NT2/D1 (cell line): ENCODE results near the gene PSPN.
"Not testable (repeated sequence)": the region's sequence is repeated elsewhere in the genome, so short reads cannot be mapped to it uniquely, and the experiment has no call there.

ENCODE experiments used
- DNase-seq: peaks from one replicate; pipeline ENCODE4 v3.0.0-alpha.2; 2011; ENCODE audit warnings: low read depth, low spot score
- H3K27me3 ChIP-seq: 2 replicates; pipeline ENCODE4 v1.6.0; 2011; ENCODE audit warnings: mild to moderate bottlenecking; ENCODE audit not compliant: insufficient read length, insufficient read depth
- H3K36me3 ChIP-seq: 2 replicates; pipeline ENCODE4 v1.6.1; 2011; ENCODE audit warnings: mild to moderate bottlenecking, low read length, mixed read lengths; ENCODE audit not compliant: insufficient read depth, insufficient read length
- H3K4me1 ChIP-seq: 2 replicates; pipeline ENCODE4 v1.5.1; 2011; ENCODE audit not compliant: insufficient read depth, insufficient read length
- H3K4me3 ChIP-seq: 2 replicates; pipeline ENCODE4 v1.5.1; 2011; ENCODE audit warnings: low read depth; ENCODE audit not compliant: insufficient read length
- H3K9ac ChIP-seq: 2 replicates; pipeline ENCODE4 v1.6.0; 2011; ENCODE audit warnings: low read depth; ENCODE audit not compliant: insufficient read length
- H3K9me3 ChIP-seq: 2 replicates; pipeline ENCODE4 v1.5.1; 2011; ENCODE audit warnings: mild to moderate bottlenecking, low read length; ENCODE audit not compliant: insufficient read depth
- SUZ12 ChIP-seq: IDR thresholded peaks from 2 replicates; pipeline ENCODE4 v1.6.1; 2011; ENCODE audit not compliant: insufficient read length, insufficient read depth; ENCODE audit errors: extremely low read depth
- YY1 ChIP-seq: IDR thresholded peaks from 2 replicates; pipeline ENCODE4 v1.6.1; 2011; ENCODE audit not compliant: insufficient read length, insufficient read depth
- ZNF274 ChIP-seq: IDR thresholded peaks from 2 replicates; pipeline ENCODE4 v1.6.1; 2011; ENCODE audit warnings: mild to moderate bottlenecking, low read depth, low read length

Gene PSPN

GRCh38 chr19:6412447-6413091 lies 36.8 kb upstream of the PSPN start:
- no peaks in the 10 kb centered on the region for H3K9me3 ChIP-seq
- no peak overlapping the region for H3K4me3 ChIP-seq
- TF ChIP-seq SUZ12 (no peak), YY1 (no peak), ZNF274 (no peak)
- peak overlapping the region; percentile 26 for H3K9ac ChIP-seq
- no peak for DNase-seq
- H3K36me3 ChIP-seq: peaks cover 56% of the 10 kb centered on the region
- H3K4me1 ChIP-seq: peaks cover 15% of the 10 kb centered on the region
- H3K27me3 ChIP-seq: no peaks in the 10 kb centered on the region

DNA sequence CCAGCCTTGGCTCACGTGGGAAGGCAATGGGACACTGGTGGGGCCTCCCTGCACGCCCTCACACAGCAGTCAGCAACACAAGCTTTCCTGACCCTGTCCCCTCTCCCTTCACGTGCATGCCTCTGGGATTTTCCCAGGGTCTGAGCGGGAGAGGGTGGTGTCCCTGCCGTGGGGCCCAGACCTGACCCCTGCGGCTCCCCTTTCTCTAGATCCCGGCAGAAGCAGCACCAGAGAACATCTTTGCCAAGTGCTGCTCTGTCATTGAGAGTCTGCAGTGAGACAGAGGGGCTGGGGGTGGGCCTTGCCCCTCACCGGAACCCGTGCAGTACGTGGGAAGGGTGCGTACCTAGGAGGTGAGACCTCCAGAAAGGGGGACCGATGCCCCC lies 36.3 kb upstream of the PSPN start:
- Histone ChIP-seq H3K27me3 (no peaks in the 10 kb centered on the region), H3K36me3 (peaks cover 51% of the 10 kb centered on the region), H3K4me1 (peaks cover 12% of the 10 kb centered on the region), H3K9me3 (no peaks in the 10 kb centered on the region), H3K4me3 (no peak overlapping the region), H3K9ac (peak overlapping the region; percentile 26)
- no peak for DNase-seq
- TF ChIP-seq ZNF274 (no peak), YY1 (no peak), SUZ12 (no peak)

DNA sequence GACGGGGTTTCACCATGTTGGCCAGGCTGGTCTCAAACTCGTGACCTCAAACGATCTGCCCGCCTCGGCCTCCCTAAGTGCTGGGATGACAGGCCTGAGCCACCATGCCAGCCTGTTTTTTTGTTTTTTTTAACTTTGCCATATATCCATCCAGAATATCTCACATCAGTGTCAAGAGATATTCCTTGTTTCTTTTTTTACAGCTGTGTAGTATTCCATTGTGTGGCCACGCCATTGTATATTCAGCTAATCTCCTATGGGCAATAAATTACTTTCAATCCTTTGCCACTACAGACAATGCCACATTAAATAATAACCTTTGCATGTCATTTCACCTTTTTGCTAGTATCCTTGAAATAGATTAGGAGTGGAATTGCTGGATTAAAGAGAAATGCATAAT lies 33.6 kb upstream of the PSPN start:
- H3K36me3 ChIP-seq: peaks cover 25% of the 10 kb centered on the region
- peaks cover 8% of the 10 kb centered on the region for H3K4me1 ChIP-seq
- DNase-seq: no peak
- TF ChIP-seq SUZ12: no peak
- no peak for TF ChIP-seq ZNF274
- no peak for TF ChIP-seq YY1
- H3K9ac ChIP-seq: no peak overlapping the region
- H3K27me3 ChIP-seq: no peaks in the 10 kb centered on the region
- H3K9me3 ChIP-seq: no peaks in the 10 kb centered on the region
- H3K4me3 ChIP-seq: no peak overlapping the region

GRCh38 chr19:6406401-6406800 lies 30.7 kb upstream of the PSPN start:
- DNase-seq: no peak
- no peak for TF ChIP-seq YY1
- no peak for TF ChIP-seq SUZ12
- TF ChIP-seq ZNF274: no peak
- Histone ChIP-seq H3K9ac (no peak overlapping the region), H3K4me1 (peaks cover 4% of the 10 kb centered on the region), H3K36me3 (no peaks in the 10 kb centered on the region), H3K27me3 (no peaks in the 10 kb centered on the region), H3K4me3 (no peak overlapping the region), H3K9me3 (no peaks in the 10 kb centered on the region)

GRCh38 chr19:6402837-6403608 lies 27.3 kb upstream of the PSPN start:
- no peak overlapping the region for H3K4me3 ChIP-seq
- no peak for DNase-seq
- H3K9ac ChIP-seq: no peak overlapping the region
- no peaks in the 10 kb centered on the region for H3K9me3 ChIP-seq
- TF ChIP-seq YY1 (no peak), ZNF274 (no peak)
- peaks cover 4% of the 10 kb centered on the region for H3K4me1 ChIP-seq
- no peaks in the 10 kb centered on the region for H3K27me3 ChIP-seq
- no peaks in the 10 kb centered on the region for H3K36me3 ChIP-seq

DNA sequence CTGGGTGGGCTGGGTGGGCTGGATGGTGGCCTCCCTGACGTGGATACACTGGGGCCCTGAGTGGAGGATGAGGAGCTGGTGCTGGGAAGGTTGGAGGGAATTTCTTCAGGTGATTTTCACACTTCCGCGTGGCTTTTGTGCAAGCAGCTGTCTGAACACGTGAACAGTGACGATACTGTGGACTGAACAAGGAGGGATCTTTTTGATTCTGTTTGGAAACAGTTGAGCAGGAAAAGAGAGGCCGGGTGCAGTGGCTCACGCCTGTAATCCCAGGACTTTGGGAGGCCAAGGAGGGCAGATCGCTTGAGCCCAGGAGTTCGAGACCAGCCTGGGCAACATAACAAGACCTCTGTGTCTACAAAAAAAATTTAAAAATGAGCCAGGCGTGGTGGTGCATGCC lies 26.3 kb upstream of the PSPN start:
- Histone ChIP-seq H3K4me1 (peaks cover 4% of the 10 kb centered on the region), H3K9me3 (no peaks in the 10 kb centered on the region), H3K9ac (no peak overlapping the region), H3K36me3 (no peaks in the 10 kb centered on the region), H3K27me3 (no peaks in the 10 kb centered on the region), H3K4me3 (no peak overlapping the region)
- TF ChIP-seq ZNF274: no peak
- no peak for TF ChIP-seq SUZ12
- TF ChIP-seq YY1: no peak
- DNase-seq: no peak

GRCh38 chr19:6400062-6400944 lies 24.6 kb upstream of the PSPN start:
- not testable (repeated sequence) for DNase-seq, H3K9ac ChIP-seq, H3K9me3 ChIP-seq

More at GRCh38 chr19:6400062-6400944, 24.6 kb upstream of the PSPN start:
- H3K36me3 ChIP-seq, H3K4me1 ChIP-seq, H3K4me3 ChIP-seq, H3K27me3 ChIP-seq: not testable (repeated sequence)
